Measurements from ENCODE around the gene CDH8. TPM values are rescaled to one million over a fixed set of nuclear protein-coding genes. Genes with fewer than 3 reads are reported as not detected.
"Not testable (repeated sequence)": the region's sequence is repeated elsewhere in the genome, so short reads cannot be mapped to it uniquely, and the experiment has no call there.

Gene CDH8
- total and polyA plus RNA-seq, 4 donors = 28.5 to 70.7 (median 47.7) TPM

DNA sequence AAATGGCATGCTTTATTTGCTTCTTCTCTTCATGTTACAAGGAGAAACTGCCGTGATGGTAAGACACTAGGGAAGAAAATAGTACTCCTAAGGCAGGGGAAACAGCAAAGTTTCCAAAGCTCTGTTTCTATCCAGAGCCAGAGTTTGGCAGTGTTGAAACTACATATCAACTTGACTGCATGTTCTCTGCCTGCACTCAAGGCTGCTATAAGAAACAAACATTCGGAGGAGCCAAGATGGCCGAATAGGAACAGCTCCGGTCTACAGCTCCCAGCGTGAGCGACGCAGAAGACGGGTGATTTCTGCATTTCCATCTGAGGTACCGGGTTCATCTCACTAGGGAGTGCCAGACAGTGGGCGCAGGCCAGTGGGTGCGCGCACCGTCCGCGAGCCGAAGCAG, 254.4 kb downstream of the CDH8 start:
- H3K4me3 ChIP-seq (ENCODE audit: low read depth, low read length); H3K36me3 ChIP-seq (ENCODE audit: control insufficient read depth, insufficient read depth, low read length); H3K9me3 ChIP-seq (ENCODE audit: control insufficient read depth, insufficient read depth, low read length); H3K27me3 ChIP-seq (ENCODE audit: control insufficient read depth, insufficient read depth, low read length); H3K4me1 ChIP-seq (ENCODE audit: control insufficient read depth, insufficient read depth, low read length); H3K27ac ChIP-seq (ENCODE audit: low read depth, low read length); DNase-seq (ENCODE audit: low read depth in 4 of 6, low spot score in 6 of 6): not testable (repeated sequence)
- WGBS (ENCODE audit: insufficient coverage) = no CpG with 5 or more reads among the region's 16 CpGs

- no peak overlapping the region for H3K4me3 ChIP-seq (ENCODE audit: low read depth, low read length)
- H3K27ac ChIP-seq (ENCODE audit: low read depth, low read length) = no peak overlapping the region
- peak in 1 of 6 donors; percentile 32 for DNase-seq (ENCODE audit: low read depth in 4 of 6, low spot score in 6 of 6)
- WGBS (ENCODE audit: insufficient coverage) = no CpG with 5 or more reads among the region's 1 CpG
- H3K4me1 ChIP-seq (ENCODE audit: control insufficient read depth, insufficient read depth, low read length) = no peaks in the 10 kb centered on the region
- no peaks in the 10 kb centered on the region for H3K27me3 ChIP-seq (ENCODE audit: control insufficient read depth, insufficient read depth, low read length)
- H3K36me3 ChIP-seq (ENCODE audit: control insufficient read depth, insufficient read depth, low read length) = no peaks in the 10 kb centered on the region
- no peaks in the 10 kb centered on the region for H3K9me3 ChIP-seq (ENCODE audit: control insufficient read depth, insufficient read depth, low read length)
Measured at GRCh38 chr16:61780161-61780560, 256.1 kb downstream of the CDH8 start.

DNA sequence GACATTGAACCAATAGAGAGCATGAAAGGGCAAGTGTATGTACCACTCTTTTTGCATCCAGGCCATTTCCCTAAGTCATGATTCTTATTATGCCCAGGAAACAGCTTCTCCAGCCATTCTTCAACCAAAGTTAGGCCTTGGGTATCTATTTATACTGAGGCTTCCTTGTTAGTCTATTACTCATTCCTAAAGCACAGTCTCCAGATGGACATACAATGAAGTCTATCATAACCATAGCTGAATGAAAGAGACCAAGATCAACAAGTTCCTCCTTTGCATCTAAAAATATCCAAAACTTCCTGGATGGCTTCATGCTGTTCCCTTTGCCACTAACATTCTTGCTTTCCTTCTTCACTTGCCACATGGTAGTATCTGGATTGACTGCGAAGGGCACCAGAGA, 265.9 kb downstream of the CDH8 start:
- Histone ChIP-seq H3K4me1 (ENCODE audit: control insufficient read depth, insufficient read depth, low read length) (no peaks in the 10 kb centered on the region), H3K27me3 (ENCODE audit: control insufficient read depth, insufficient read depth, low read length) (no peaks in the 10 kb centered on the region), H3K4me3 (ENCODE audit: low read depth, low read length) (no peak overlapping the region), H3K9me3 (ENCODE audit: control insufficient read depth, insufficient read depth, low read length) (no peaks in the 10 kb centered on the region), H3K36me3 (ENCODE audit: control insufficient read depth, insufficient read depth, low read length) (no peaks in the 10 kb centered on the region), H3K27ac (ENCODE audit: low read depth, low read length) (no peak overlapping the region)
- no peak for DNase-seq (ENCODE audit: low read depth in 4 of 6, low spot score in 6 of 6)
- no CpG with 5 or more reads among the region's 1 CpG for WGBS (ENCODE audit: insufficient coverage)

DNA sequence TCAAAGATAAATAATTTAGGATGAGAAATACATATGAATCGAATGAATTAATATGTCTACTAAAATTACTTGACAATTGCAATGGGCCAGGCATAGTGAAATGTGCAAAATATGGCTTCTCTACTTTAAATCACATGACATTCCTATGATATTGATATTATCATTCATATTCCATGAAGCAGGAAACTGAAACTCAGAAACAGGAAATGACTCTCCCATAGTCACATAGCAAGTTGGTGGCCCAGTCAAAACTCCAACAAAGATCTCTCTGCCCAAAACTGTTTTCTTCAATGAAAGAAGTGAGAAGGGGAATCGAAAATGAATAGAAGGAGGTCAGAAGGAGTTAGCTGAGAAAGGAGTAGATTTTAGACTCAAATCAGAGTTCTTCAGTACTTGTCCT, 272.2 kb downstream of the CDH8 start:
- no peak overlapping the region for H3K4me3 ChIP-seq (ENCODE audit: low read depth, low read length)
- no CpG with 5 or more reads among the region's 2 CpGs for WGBS (ENCODE audit: insufficient coverage)

GRCh38 chr16:61763013-61763412, 273.2 kb downstream of the CDH8 start:
- Histone ChIP-seq H3K27ac (ENCODE audit: low read depth, low read length) (no peak overlapping the region), H3K9me3 (ENCODE audit: control insufficient read depth, insufficient read depth, low read length) (no peaks in the 10 kb centered on the region), H3K27me3 (ENCODE audit: control insufficient read depth, insufficient read depth, low read length) (no peaks in the 10 kb centered on the region), H3K4me1 (ENCODE audit: control insufficient read depth, insufficient read depth, low read length) (no peaks in the 10 kb centered on the region), H3K36me3 (ENCODE audit: control insufficient read depth, insufficient read depth, low read length) (no peaks in the 10 kb centered on the region), H3K4me3 (ENCODE audit: low read depth, low read length) (no peak overlapping the region)
- DNase-seq (ENCODE audit: low read depth in 4 of 6, low spot score in 6 of 6) = peak in 2 of 6 donors; percentile 5 to 29
- WGBS (ENCODE audit: insufficient coverage) = 30% methylated on average over 3 of the region's 3 CpGs

More for the DNA sequence above, 272.2 kb downstream of the CDH8 start:
- no peak for DNase-seq (ENCODE audit: low read depth in 4 of 6, low spot score in 6 of 6)
- Histone ChIP-seq H3K9me3 (ENCODE audit: control insufficient read depth, insufficient read depth, low read length) (no peaks in the 10 kb centered on the region), H3K36me3 (ENCODE audit: control insufficient read depth, insufficient read depth, low read length) (no peaks in the 10 kb centered on the region), H3K4me1 (ENCODE audit: control insufficient read depth, insufficient read depth, low read length) (no peaks in the 10 kb centered on the region), H3K27me3 (ENCODE audit: control insufficient read depth, insufficient read depth, low read length) (no peaks in the 10 kb centered on the region), H3K27ac (ENCODE audit: low read depth, low read length) (no peak overlapping the region)

DNA sequence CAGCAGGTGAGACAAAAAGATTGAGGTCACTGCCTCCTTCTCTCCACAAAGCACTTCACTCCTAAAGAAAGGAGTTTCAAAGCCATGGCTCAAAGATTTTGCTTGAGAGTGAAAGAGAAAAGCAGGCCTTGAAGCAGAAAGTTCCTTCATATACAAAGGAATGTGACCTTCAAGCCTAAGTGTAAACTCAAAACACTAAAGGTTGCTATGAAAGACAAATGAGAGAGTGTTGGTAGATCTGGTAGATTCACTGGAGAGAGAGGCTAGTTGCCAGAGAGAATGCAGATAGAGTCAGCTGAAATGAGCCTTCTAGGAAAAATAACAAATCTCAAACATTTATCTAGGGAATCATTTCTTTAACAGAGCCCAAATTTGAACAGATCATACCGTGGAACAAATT, 305.2 kb downstream of the CDH8 start:
- no peak for DNase-seq (ENCODE audit: low read depth in 4 of 6, low spot score in 6 of 6)
- H3K4me1 ChIP-seq (ENCODE audit: control insufficient read depth, insufficient read depth, low read length) = no peaks in the 10 kb centered on the region
- no peaks in the 10 kb centered on the region for H3K9me3 ChIP-seq (ENCODE audit: control insufficient read depth, insufficient read depth, low read length)
- no CpG with 5 or more reads among the region's 1 CpG for WGBS (ENCODE audit: insufficient coverage)
- H3K27me3 ChIP-seq (ENCODE audit: control insufficient read depth, insufficient read depth, low read length) = no peaks in the 10 kb centered on the region
- no peak overlapping the region for H3K27ac ChIP-seq (ENCODE audit: low read depth, low read length)
- no peaks in the 10 kb centered on the region for H3K36me3 ChIP-seq (ENCODE audit: control insufficient read depth, insufficient read depth, low read length)
- H3K4me3 ChIP-seq (ENCODE audit: low read depth, low read length) = no peak overlapping the region

DNA sequence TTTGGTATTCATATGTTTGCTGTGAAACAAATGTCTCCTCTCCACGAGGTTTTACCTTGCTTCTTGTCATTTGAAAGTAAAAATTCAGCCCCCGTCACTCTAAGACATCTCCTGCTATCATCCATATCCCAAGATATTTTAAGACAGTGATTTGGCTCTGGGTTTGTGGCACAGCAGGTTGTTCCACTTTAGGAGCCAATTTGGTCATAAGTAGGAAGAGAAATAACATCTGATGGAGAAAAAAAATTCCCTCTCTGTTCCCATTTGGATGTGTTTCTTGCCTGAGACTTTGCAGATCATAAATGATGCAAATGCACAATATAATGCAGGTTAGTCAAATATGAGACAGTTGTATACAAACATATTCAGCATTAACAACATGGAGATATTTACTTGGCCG, 309.5 kb downstream of the CDH8 start:
- Histone ChIP-seq H3K9me3 (ENCODE audit: control insufficient read depth, insufficient read depth, low read length) (no peaks in the 10 kb centered on the region), H3K4me3 (ENCODE audit: low read depth, low read length) (no peak overlapping the region), H3K4me1 (ENCODE audit: control insufficient read depth, insufficient read depth, low read length) (no peaks in the 10 kb centered on the region), H3K27me3 (ENCODE audit: control insufficient read depth, insufficient read depth, low read length) (no peaks in the 10 kb centered on the region), H3K27ac (ENCODE audit: low read depth, low read length) (no peak overlapping the region), H3K36me3 (ENCODE audit: control insufficient read depth, insufficient read depth, low read length) (no peaks in the 10 kb centered on the region)
- WGBS (ENCODE audit: insufficient coverage) = no CpG with 5 or more reads among the region's 3 CpGs
- DNase-seq (ENCODE audit: low read depth in 4 of 6, low spot score in 6 of 6) = peak in 1 of 6 donors; percentile 78

DNA sequence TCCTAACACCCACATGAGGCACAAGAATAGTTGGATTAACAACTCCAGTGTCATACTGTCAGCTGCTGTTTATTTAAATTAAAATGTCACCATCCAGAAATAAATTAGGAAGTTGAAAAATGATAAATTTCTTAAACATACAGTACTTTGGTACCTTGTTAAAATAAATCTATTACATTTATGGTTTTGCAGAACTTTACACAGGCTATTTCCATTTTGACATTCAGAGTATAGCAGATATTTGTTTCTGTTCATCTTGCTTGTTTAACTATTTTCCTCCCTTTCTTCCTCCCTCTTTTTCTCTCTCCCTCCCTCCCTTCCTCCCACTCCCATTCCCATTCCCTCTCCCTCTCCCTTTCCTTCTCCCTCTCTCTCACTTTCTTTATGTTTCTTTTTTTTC, 310.1 kb downstream of the CDH8 start:
- no peak for DNase-seq (ENCODE audit: low read depth in 4 of 6, low spot score in 6 of 6)
- Histone ChIP-seq H3K36me3 (ENCODE audit: control insufficient read depth, insufficient read depth, low read length) (no peaks in the 10 kb centered on the region), H3K9me3 (ENCODE audit: control insufficient read depth, insufficient read depth, low read length) (no peaks in the 10 kb centered on the region), H3K27ac (ENCODE audit: low read depth, low read length) (no peak overlapping the region), H3K4me3 (ENCODE audit: low read depth, low read length) (no peak overlapping the region), H3K4me1 (ENCODE audit: control insufficient read depth, insufficient read depth, low read length) (no peaks in the 10 kb centered on the region), H3K27me3 (ENCODE audit: control insufficient read depth, insufficient read depth, low read length) (no peaks in the 10 kb centered on the region)

- Histone ChIP-seq H3K4me3 (ENCODE audit: low read depth, low read length) (no peak overlapping the region), H3K27ac (ENCODE audit: low read depth, low read length) (no peak overlapping the region), H3K27me3 (ENCODE audit: control insufficient read depth, insufficient read depth, low read length) (no peaks in the 10 kb centered on the region), H3K36me3 (ENCODE audit: control insufficient read depth, insufficient read depth, low read length) (no peaks in the 10 kb centered on the region), H3K4me1 (ENCODE audit: control insufficient read depth, insufficient read depth, low read length) (no peaks in the 10 kb centered on the region), H3K9me3 (ENCODE audit: control insufficient read depth, insufficient read depth, low read length) (no peaks in the 10 kb centered on the region)
- WGBS (ENCODE audit: insufficient coverage) = 100% methylated on average over 1 of the region's 3 CpGs
- DNase-seq (ENCODE audit: low read depth in 4 of 6, low spot score in 6 of 6) = no peak
Measured at GRCh38 chr16:61721544-61721943, 314.7 kb downstream of the CDH8 start.

DNA sequence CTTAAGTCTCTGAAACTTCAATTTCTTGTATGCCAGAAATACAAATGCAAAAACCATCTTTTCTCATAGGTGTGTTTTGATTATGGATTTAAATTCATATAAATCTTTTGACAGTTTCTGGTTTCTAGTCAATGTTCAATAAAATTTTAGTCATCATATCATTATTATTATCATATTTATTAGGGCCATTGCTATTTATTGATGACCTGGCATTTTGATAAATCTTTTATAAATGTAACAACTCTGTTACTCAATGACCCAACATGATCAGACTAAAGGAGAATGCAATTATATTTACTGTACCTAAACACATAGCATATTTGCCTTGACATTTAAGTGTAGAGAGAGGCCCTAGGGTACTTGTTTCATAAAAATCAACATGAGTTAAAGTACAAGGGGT, 320.8 kb downstream of the CDH8 start:
- Histone ChIP-seq H3K4me1 (ENCODE audit: control insufficient read depth, insufficient read depth, low read length) (no peaks in the 10 kb centered on the region), H3K27ac (ENCODE audit: low read depth, low read length) (no peak overlapping the region), H3K4me3 (ENCODE audit: low read depth, low read length) (no peak overlapping the region), H3K27me3 (ENCODE audit: control insufficient read depth, insufficient read depth, low read length) (no peaks in the 10 kb centered on the region), H3K36me3 (ENCODE audit: control insufficient read depth, insufficient read depth, low read length) (no peaks in the 10 kb centered on the region), H3K9me3 (ENCODE audit: control insufficient read depth, insufficient read depth, low read length) (no peaks in the 10 kb centered on the region)
- no peak for DNase-seq (ENCODE audit: low read depth in 4 of 6, low spot score in 6 of 6)

All from spinal cord (tissue), 10 donors.